SK-N-SH treated with all-trans-retinoic acid at 6 μM for 48 hours (cell line): ENCODE data around the gene MS4A18.

Experiments used
- ATAC-seq: fragments of 200-7000 bp; cut with Tn5 transposase; 3 replicates; pipeline ENCODE4 v1.9.1; 2020; ENCODE audit warnings: mild to moderate bottlenecking, moderate library complexity
- ARNTL ChIP-seq: fragments of 450-650 bp; formaldehyde crosslinking; IDR thresholded peaks from 2 replicates; pipeline ENCODE4 v1.5.0; 2020; ENCODE audit warnings: low read depth, mild to moderate bottlenecking, moderate library complexity, borderline replicate concordance
- BACH2 ChIP-seq: fragments of 250-450 bp; sonication (Bioruptor Pico); IDR thresholded peaks from 2 replicates; pipeline ENCODE4 v1.9.0; 2021; ENCODE audit warnings: mild to moderate bottlenecking, borderline replicate concordance
- CSDC2 ChIP-seq: fragments of 250-450 bp; sonication (Bioruptor Pico); IDR thresholded peaks from 2 replicates; pipeline ENCODE4 v1.5.0; 2020; ENCODE audit warnings: mild to moderate bottlenecking, moderate library complexity
- ESRRG ChIP-seq: fragments of 250-450 bp; sonication (Bioruptor Pico); IDR thresholded peaks from 2 replicates; pipeline ENCODE4 v1.6.1; 2021; ENCODE audit warnings: mild to moderate bottlenecking
- GLIS3 ChIP-seq: fragments of 250-450 bp; sonication (Bioruptor Pico); IDR thresholded peaks from 2 replicates; pipeline ENCODE4 v1.5.0; 2020; ENCODE audit warnings: mild to moderate bottlenecking, moderate library complexity
- ISL1 ChIP-seq: fragments of 250-450 bp; sonication (Bioruptor Pico); IDR thresholded peaks from 2 replicates; pipeline ENCODE4 v2.1.2; 2022; ENCODE audit warnings: mild to moderate bottlenecking, moderate library complexity
- OSR1 ChIP-seq: fragments of 250-450 bp; sonication (Bioruptor Pico); IDR thresholded peaks from 2 replicates; pipeline ENCODE4 v1.8.0; 2022; ENCODE audit warnings: moderate library complexity, mild to moderate bottlenecking, inconsistent platforms
- PPARA ChIP-seq: fragments of 250-450 bp; sonication (Bioruptor Pico); IDR thresholded peaks from 2 replicates; pipeline ENCODE4 v1.5.0; 2020; ENCODE audit warnings: mild to moderate bottlenecking, borderline replicate concordance
- RARB ChIP-seq: fragments of 250-450 bp; sonication (Bioruptor Pico); IDR thresholded peaks from 2 replicates; pipeline ENCODE4 v1.8.0; 2021; ENCODE audit warnings: mild to moderate bottlenecking, moderate library complexity
- SNAI2 ChIP-seq: fragments of 250-450 bp; sonication (Bioruptor Pico); IDR thresholded peaks from 2 replicates; pipeline ENCODE4 v1.5.0; 2020; ENCODE audit warnings: mild to moderate bottlenecking, moderate library complexity
- TOX ChIP-seq: fragments of 250-450 bp; sonication (Bioruptor Pico); IDR thresholded peaks from 2 replicates; pipeline ENCODE4 v1.8.0; 2021; ENCODE audit warnings: mild to moderate bottlenecking, moderate library complexity, borderline replicate concordance
- ZC3H10 ChIP-seq: fragments of 250-450 bp; sonication (Bioruptor Pico); IDR thresholded peaks from 2 replicates; pipeline ENCODE4 v1.5.1; 2021; ENCODE audit warnings: mild to moderate bottlenecking, moderate library complexity
- ZFP3 ChIP-seq: fragments of 250-450 bp; sonication (Bioruptor Pico); IDR thresholded peaks from 2 replicates; pipeline ENCODE4 v1.5.0; 2020; ENCODE audit warnings: mild to moderate bottlenecking, moderate library complexity
- ZNF565 ChIP-seq: fragments of 450-650 bp; formaldehyde crosslinking; conservative IDR thresholded peaks from 2 replicates; pipeline ENCODE4 v1.5.0; 2020; ENCODE audit warnings: low read depth, mild to moderate bottlenecking, moderate library complexity
- ZNF70 ChIP-seq: fragments of 450-650 bp; formaldehyde crosslinking; IDR thresholded peaks from 2 replicates; pipeline ENCODE4 v1.5.0; 2020; ENCODE audit warnings: mild to moderate bottlenecking, moderate library complexity
- ZNF8 ChIP-seq: fragments of 450-650 bp; formaldehyde crosslinking; IDR thresholded peaks from 2 replicates; pipeline ENCODE4 v1.5.0; 2020; ENCODE audit warnings: mild to moderate bottlenecking, moderate library complexity
- TF ChIP-seq, protein P1 (sequence below): fragments of 250-450 bp; sonication (Bioruptor Pico); IDR thresholded peaks from 2 replicates; pipeline ENCODE4 v1.5.1; 2021; ENCODE audit warnings: mild to moderate bottlenecking, moderate library complexity
- TF ChIP-seq, protein P2 (sequence below): fragments of 250-450 bp; sonication (Bioruptor Pico); IDR thresholded peaks from 2 replicates; pipeline ENCODE4 v1.5.1; 2020; ENCODE audit warnings: low read depth, mild to moderate bottlenecking, moderate library complexity
- TF ChIP-seq, protein P3 (sequence below): fragments of 250-450 bp; sonication (Bioruptor Pico); IDR thresholded peaks from 2 replicates; pipeline ENCODE4 v1.5.0; 2020; ENCODE audit warnings: mild to moderate bottlenecking, moderate library complexity
- TF ChIP-seq, protein P4 (sequence below): fragments of 250-450 bp; sonication (Bioruptor Pico); IDR thresholded peaks from 2 replicates; pipeline ENCODE4 v1.8.0; 2020; ENCODE audit warnings: mild to moderate bottlenecking, moderate library complexity, borderline replicate concordance

The MS4A18 gene

DNA sequence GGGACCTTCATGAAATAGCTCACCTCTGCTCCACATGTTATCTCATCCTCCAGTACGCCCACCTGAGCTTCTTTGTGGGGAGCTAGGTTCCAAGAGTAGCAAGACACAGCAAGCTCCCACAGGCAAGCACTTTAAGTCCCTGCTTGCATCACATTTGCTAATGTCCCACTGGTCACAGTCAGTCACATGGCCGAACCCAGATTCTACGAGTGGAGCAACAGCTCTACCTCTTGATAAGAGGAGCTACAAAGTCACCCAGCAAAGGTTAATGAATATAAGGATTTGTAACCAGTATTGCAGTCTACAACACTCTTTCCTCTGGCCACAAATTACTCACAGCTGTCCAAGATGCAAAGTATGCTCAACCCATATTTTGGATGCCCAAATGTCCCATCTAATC, 16.9 kb downstream of the MS4A18 start:
- TF ChIP-seq TOX (CRISPR knock-in tag) (no peak), RARB (no peak), ZFP3 (CRISPR knock-in tag) (no peak), GLIS3 (no peak), CSDC2 (CRISPR knock-in tag) (no peak), ZNF8 (CRISPR knock-in tag) (no peak), BACH2 (CRISPR knock-in tag) (no peak), ZNF70 (CRISPR knock-in tag) (no peak), OSR1 (CRISPR knock-in tag) (no peak), ESRRG (CRISPR knock-in tag) (no peak)
- TF ChIP-seq, protein P1, sequence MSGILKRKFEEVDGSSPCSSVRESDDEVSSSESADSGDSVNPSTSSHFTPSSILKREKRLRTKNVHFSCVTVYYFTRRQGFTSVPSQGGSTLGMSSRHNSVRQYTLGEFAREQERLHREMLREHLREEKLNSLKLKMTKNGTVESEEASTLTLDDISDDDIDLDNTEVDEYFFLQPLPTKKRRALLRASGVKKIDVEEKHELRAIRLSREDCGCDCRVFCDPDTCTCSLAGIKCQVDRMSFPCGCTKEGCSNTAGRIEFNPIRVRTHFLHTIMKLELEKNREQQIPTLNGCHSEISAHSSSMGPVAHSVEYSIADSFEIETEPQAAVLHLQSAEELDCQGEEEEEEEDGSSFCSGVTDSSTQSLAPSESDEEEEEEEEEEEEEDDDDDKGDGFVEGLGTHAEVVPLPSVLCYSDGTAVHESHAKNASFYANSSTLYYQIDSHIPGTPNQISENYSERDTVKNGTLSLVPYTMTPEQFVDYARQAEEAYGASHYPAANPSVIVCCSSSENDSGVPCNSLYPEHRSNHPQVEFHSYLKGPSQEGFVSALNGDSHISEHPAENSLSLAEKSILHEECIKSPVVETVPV (CRISPR knock-in tag) = no peak
- TF ChIP-seq, protein P2, sequence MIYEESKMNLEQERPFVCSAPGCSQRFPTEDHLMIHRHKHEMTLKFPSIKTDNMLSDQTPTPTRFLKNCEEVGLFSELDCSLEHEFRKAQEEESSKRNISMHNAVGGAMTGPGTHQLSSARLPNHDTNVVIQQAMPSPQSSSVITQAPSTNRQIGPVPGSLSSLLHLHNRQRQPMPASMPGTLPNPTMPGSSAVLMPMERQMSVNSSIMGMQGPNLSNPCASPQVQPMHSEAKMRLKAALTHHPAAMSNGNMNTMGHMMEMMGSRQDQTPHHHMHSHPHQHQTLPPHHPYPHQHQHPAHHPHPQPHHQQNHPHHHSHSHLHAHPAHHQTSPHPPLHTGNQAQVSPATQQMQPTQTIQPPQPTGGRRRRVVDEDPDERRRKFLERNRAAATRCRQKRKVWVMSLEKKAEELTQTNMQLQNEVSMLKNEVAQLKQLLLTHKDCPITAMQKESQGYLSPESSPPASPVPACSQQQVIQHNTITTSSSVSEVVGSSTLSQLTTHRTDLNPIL (CRISPR knock-in tag) = no peak
- TF ChIP-seq, protein P3, sequence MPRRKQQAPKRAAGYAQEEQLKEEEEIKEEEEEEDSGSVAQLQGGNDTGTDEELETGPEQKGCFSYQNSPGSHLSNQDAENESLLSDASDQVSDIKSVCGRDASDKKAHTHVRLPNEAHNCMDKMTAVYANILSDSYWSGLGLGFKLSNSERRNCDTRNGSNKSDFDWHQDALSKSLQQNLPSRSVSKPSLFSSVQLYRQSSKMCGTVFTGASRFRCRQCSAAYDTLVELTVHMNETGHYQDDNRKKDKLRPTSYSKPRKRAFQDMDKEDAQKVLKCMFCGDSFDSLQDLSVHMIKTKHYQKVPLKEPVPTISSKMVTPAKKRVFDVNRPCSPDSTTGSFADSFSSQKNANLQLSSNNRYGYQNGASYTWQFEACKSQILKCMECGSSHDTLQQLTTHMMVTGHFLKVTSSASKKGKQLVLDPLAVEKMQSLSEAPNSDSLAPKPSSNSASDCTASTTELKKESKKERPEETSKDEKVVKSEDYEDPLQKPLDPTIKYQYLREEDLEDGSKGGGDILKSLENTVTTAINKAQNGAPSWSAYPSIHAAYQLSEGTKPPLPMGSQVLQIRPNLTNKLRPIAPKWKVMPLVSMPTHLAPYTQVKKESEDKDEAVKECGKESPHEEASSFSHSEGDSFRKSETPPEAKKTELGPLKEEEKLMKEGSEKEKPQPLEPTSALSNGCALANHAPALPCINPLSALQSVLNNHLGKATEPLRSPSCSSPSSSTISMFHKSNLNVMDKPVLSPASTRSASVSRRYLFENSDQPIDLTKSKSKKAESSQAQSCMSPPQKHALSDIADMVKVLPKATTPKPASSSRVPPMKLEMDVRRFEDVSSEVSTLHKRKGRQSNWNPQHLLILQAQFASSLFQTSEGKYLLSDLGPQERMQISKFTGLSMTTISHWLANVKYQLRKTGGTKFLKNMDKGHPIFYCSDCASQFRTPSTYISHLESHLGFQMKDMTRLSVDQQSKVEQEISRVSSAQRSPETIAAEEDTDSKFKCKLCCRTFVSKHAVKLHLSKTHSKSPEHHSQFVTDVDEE (CRISPR knock-in tag) = no peak

DNA sequence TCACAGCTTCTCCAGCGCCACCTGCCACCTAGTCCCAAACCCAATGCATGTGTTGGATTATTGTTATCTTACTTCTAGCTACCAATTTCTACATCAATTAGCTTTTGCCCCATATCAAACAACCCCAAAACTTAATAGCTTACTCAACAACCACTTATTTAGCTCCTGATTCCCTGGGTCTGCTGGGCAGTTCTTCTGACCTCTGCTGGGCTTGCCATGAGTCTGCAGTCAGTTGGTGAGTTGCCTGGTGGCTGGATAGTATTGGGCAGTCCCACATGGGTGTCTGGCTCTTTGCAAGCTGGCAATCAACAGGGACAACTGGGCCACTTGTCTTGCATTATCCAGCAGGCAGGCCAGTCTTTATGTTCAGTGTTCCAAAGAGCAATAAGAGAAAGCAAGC, 18.5 kb downstream of the MS4A18 start:
- TF ChIP-seq ZFP3 (CRISPR knock-in tag) (no peak), ZC3H10 (CRISPR knock-in tag) (no peak), ARNTL (CRISPR knock-in tag) (no peak), GLIS3 (no peak), CSDC2 (CRISPR knock-in tag) (no peak), ZNF565 (CRISPR knock-in tag) (no peak), ZNF70 (CRISPR knock-in tag) (no peak), SNAI2 (CRISPR knock-in tag) (no peak), PPARA (CRISPR knock-in tag) (no peak)
- TF ChIP-seq, protein P3 (CRISPR knock-in tag) = no peak
- TF ChIP-seq, protein P4, sequence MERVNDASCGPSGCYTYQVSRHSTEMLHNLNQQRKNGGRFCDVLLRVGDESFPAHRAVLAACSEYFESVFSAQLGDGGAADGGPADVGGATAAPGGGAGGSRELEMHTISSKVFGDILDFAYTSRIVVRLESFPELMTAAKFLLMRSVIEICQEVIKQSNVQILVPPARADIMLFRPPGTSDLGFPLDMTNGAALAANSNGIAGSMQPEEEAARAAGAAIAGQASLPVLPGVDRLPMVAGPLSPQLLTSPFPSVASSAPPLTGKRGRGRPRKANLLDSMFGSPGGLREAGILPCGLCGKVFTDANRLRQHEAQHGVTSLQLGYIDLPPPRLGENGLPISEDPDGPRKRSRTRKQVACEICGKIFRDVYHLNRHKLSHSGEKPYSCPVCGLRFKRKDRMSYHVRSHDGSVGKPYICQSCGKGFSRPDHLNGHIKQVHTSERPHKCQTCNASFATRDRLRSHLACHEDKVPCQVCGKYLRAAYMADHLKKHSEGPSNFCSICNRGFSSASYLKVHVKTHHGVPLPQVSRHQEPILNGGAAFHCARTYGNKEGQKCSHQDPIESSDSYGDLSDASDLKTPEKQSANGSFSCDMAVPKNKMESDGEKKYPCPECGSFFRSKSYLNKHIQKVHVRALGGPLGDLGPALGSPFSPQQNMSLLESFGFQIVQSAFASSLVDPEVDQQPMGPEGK (CRISPR knock-in tag) = no peak
- ATAC-seq = no peak

More for the DNA sequence above, 16.9 kb downstream of the MS4A18 start:
- ATAC-seq = no peak

DNA sequence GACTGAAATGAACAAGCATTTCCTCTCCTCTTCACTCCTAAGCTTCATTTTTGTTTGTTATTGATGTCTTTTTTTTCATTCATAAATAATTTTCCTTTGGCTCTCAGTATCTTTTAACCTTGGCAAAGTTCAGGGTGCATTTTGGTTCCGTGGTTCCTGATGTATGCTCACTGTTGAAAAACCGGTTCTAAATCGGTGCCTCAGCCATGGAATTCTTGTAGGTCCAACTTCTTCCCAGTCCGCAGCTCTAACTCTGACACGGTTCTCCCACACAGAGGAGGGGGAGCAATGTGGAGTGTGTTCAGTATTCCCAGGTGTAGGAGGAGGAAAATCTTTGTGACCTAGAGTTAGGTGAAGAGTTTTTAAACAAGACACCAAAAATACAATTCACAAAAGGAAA, 19.6 kb downstream of the MS4A18 start:
- TF ChIP-seq TOX (CRISPR knock-in tag) (no peak), RARB (no peak), BACH2 (CRISPR knock-in tag) (no peak), ESRRG (CRISPR knock-in tag) (no peak), ZFP3 (CRISPR knock-in tag) (no peak), OSR1 (CRISPR knock-in tag) (no peak), ISL1 (CRISPR knock-in tag) (no peak), ZNF70 (CRISPR knock-in tag) (no peak), ZNF565 (CRISPR knock-in tag) (no peak)
- TF ChIP-seq, protein P3 (CRISPR knock-in tag) = no peak
- TF ChIP-seq, protein P2 (CRISPR knock-in tag) = no peak
- ATAC-seq = no peak
